HUES6 (cell line): ENCODE measurements around the gene FZR1.

Experiments
- H3K27ac ChIP-seq: 2 replicates; pipeline ENCODE4 v1.7.0; 2013; ENCODE audit warnings: low read depth, mild to moderate bottlenecking, low read length, inconsistent platforms
- H3K27me3 ChIP-seq: 2 replicates; pipeline ENCODE4 v1.6.1; 2013; ENCODE audit warnings: low read length; ENCODE audit not compliant: control insufficient read depth, insufficient read depth
- H3K36me3 ChIP-seq: 2 replicates; pipeline ENCODE4 v1.6.1; 2013; ENCODE audit warnings: low read length; ENCODE audit not compliant: control insufficient read depth, insufficient read depth
- H3K4me1 ChIP-seq: 2 replicates; pipeline ENCODE4 v1.6.1; 2013; ENCODE audit warnings: low read length; ENCODE audit not compliant: control insufficient read depth, insufficient read depth
- H3K4me3 ChIP-seq: 2 replicates; pipeline ENCODE4 v1.5.1; 2013; ENCODE audit warnings: low read depth, low read length
- H3K9ac ChIP-seq: one replicate; pipeline ENCODE4 v1.6.1; 2013; ENCODE audit warnings: mild to moderate bottlenecking, low read length
- H3K9me3 ChIP-seq: 2 replicates; pipeline ENCODE4 v1.6.1; 2013; ENCODE audit warnings: low read depth, low read length; ENCODE audit not compliant: control insufficient read depth, insufficient read depth

The FZR1 gene

DNA sequence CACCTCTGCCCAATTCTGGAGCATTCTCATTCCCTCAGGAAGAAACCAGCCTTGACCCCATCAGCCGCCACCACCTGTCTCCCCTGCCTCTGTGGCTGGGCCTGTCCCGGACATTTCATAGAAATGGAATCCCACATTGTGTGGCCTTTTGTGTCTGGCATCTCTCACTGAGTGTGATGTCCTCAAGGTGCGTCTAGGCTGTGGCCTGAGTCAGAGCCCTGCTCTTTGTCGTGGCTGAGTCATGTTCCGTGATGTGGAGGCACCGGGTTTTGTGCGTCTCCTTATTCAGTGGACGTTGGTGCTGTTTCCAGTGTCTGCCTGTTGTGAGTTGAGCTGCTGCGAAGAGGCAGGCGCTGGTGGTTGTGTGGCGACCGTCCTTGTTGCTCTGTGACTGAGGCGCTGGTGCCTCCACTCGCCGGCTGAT, 3.5 kb downstream of the FZR1 start:
- peaks cover 6% of the 10 kb centered on the region; the same call in 1 of the 2 replicates for H3K4me1 ChIP-seq

GRCh38 chr19:3510727-3511126, 4.6 kb downstream of the FZR1 start:
- H3K9ac ChIP-seq = no peak overlapping the region
- no peaks in the 10 kb centered on the region for H3K9me3 ChIP-seq
- no peak overlapping the region for H3K4me3 ChIP-seq
- no peaks in the 10 kb centered on the region for H3K27me3 ChIP-seq
- peaks cover 19% of the 10 kb centered on the region for H3K36me3 ChIP-seq
- H3K27ac ChIP-seq = no peak overlapping the region
- peaks cover 14% of the 10 kb centered on the region; the same call in 1 of the 2 replicates for H3K4me1 ChIP-seq

More for the DNA sequence above, 3.5 kb downstream of the FZR1 start:
- Histone ChIP-seq H3K4me3 (no peak overlapping the region), H3K9me3 (no peaks in the 10 kb centered on the region), H3K36me3 (peaks cover 19% of the 10 kb centered on the region), H3K9ac (no peak overlapping the region), H3K27ac (no peak overlapping the region), H3K27me3 (no peaks in the 10 kb centered on the region)

- Histone ChIP-seq H3K4me3 (no peak overlapping the region), H3K9me3 (no peaks in the 10 kb centered on the region), H3K27ac (no peak overlapping the region), H3K9ac (no peak overlapping the region), H3K36me3 (peaks cover 19% of the 10 kb centered on the region), H3K27me3 (no peaks in the 10 kb centered on the region), H3K4me1 (peaks cover 17% of the 10 kb centered on the region; the same call in 1 of the 2 replicates)
Measured at GRCh38 chr19:3511506-3512251, 5.6 kb downstream of the FZR1 start.

GRCh38 chr19:3512562-3513228, 6.6 kb downstream of the FZR1 start:
- no peak overlapping the region for H3K27ac ChIP-seq
- no peak overlapping the region for H3K4me3 ChIP-seq
- peaks cover 19% of the 10 kb centered on the region; the same call in 1 of the 2 replicates for H3K4me1 ChIP-seq
- H3K9me3 ChIP-seq = no peaks in the 10 kb centered on the region
- H3K9ac ChIP-seq = no peak overlapping the region
- H3K36me3 ChIP-seq = peaks cover 19% of the 10 kb centered on the region
- no peaks in the 10 kb centered on the region for H3K27me3 ChIP-seq

GRCh38 chr19:3513229-3514140, 7.4 kb downstream of the FZR1 start:
- no peak overlapping the region for H3K9ac ChIP-seq
- no peak overlapping the region for H3K27ac ChIP-seq
- H3K4me1 ChIP-seq = peaks cover 27% of the 10 kb centered on the region
- H3K9me3 ChIP-seq = no peaks in the 10 kb centered on the region
- no peaks in the 10 kb centered on the region for H3K27me3 ChIP-seq
- H3K36me3 ChIP-seq = peaks cover 19% of the 10 kb centered on the region
- H3K4me3 ChIP-seq = no peak overlapping the region

DNA sequence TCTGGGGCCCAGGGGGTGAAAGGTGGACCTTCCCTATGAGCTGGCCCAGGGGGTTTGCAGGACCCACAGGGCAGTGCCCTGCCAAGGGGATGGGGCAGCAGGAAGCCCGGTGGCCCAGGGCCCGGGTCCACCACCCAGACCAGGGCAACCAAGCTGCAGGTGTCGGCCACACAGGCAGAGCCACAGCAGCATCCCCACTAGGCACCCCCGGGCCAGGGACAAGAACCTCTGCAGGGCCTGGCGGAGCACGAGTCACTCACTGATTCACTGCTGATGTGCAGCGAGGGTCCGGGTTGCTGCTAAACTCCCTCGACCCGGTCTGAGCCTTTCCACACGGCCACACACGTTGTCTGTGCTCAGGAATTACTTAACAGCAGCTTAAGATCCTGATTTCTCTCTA, 8.8 kb downstream of the FZR1 start:
- Histone ChIP-seq H3K9me3 (no peaks in the 10 kb centered on the region), H3K36me3 (peaks cover 11% of the 10 kb centered on the region), H3K27ac (0 out of 2 replicates have a peak overlapping the region, but pooled peaks have one; percentile 1), H3K27me3 (no peaks in the 10 kb centered on the region), H3K9ac (no peak overlapping the region), H3K4me1 (peaks cover 41% of the 10 kb centered on the region), H3K4me3 (no peak overlapping the region)

GRCh38 chr19:3515891-3516422, 9.8 kb downstream of the FZR1 start:
- H3K27ac ChIP-seq = no peak overlapping the region
- H3K36me3 ChIP-seq = peaks cover 6% of the 10 kb centered on the region
- H3K4me3 ChIP-seq = no peak overlapping the region
- H3K9ac ChIP-seq = no peak overlapping the region
- H3K27me3 ChIP-seq = no peaks in the 10 kb centered on the region
- peaks cover 50% of the 10 kb centered on the region for H3K4me1 ChIP-seq
- no peaks in the 10 kb centered on the region for H3K9me3 ChIP-seq

DNA sequence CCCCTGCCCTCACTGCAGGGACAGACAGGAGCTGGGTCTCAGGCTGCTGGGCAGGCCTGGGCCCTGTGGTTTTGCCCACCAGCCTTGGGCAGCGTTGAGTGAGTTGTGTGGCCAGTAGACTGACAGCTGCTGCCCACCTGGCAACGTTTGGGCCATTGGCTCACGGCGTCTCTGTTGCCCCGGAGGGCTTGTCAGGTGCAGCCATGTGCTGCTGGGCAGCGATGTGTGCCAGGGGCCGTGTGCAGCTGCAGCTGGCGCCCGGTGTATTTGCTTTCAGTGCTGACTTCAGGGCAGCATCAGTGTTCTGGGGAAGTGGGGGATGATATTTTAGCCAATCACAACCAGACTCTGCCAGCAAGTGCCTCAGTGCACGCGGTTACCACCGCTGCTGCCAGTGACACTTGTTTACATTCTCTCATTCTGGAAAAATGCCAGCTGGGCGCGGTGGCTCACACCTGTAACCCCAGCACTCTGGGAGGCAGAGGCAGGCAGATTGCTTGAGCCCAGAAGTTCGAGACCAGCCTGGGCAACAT, 10.6 kb downstream of the FZR1 start:
- Histone ChIP-seq H3K27me3 (no peaks in the 10 kb centered on the region), H3K27ac (no peak overlapping the region), H3K36me3 (peaks cover 4% of the 10 kb centered on the region), H3K9ac (no peak overlapping the region), H3K4me1 (peaks cover 53% of the 10 kb centered on the region), H3K4me3 (no peak overlapping the region), H3K9me3 (no peaks in the 10 kb centered on the region)

- H3K4me3 ChIP-seq = no peak overlapping the region
- H3K9ac ChIP-seq = peak overlapping the region; percentile 29
- H3K27ac ChIP-seq = 0 out of 2 replicates have a peak overlapping the region, but pooled peaks have one; percentile 31
- H3K27me3 ChIP-seq = no peaks in the 10 kb centered on the region
- H3K4me1 ChIP-seq = peaks cover 53% of the 10 kb centered on the region
- peaks cover 8% of the 10 kb centered on the region for H3K36me3 ChIP-seq
- no peaks in the 10 kb centered on the region for H3K9me3 ChIP-seq
Measured at GRCh38 chr19:3517638-3518037, 11.5 kb downstream of the FZR1 start.

DNA sequence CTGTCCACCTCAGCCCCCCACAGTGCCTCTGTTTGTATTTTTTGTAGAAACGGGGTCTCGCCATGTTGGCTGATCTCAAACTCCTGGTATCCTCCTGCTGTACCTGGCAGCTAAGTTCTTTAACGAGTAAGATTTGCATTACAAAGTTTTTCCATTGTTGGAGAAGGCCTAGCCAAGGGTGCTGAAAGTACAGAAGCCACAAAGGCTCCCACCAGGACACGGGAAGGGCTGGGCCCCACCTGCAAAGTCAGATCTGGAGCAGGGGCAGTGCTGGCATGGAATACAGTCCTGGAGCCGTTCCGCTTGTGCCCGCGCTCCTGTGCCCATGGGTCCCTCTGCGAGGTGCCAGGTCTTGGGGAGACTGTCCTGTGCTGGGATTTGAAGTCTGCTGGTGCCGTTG, 12.1 kb downstream of the FZR1 start:
- no peaks in the 10 kb centered on the region for H3K27me3 ChIP-seq
- peak overlapping the region; percentile 65 for H3K9ac ChIP-seq
- peaks cover 52% of the 10 kb centered on the region for H3K4me1 ChIP-seq
- H3K9me3 ChIP-seq = no peaks in the 10 kb centered on the region
- peak overlapping the region; percentile 76 for H3K27ac ChIP-seq
- peak overlapping the region; percentile 37 for H3K4me3 ChIP-seq
- peaks cover 10% of the 10 kb centered on the region for H3K36me3 ChIP-seq
